GM12892 (cell line): Measurements from ENCODE around the gene CYP19A1.

Source experiments
- POLR2A ChIP-seq: IDR thresholded peaks from 2 replicates; pipeline ENCODE4 v1.6.1; 2011; ENCODE audit warnings: low read depth, low read length, control low read depth
- POLR2AphosphoS5 ChIP-seq: IDR thresholded peaks from 2 replicates; pipeline ENCODE4 v1.6.1; 2011; ENCODE audit warnings: low read depth, low read length, control low read depth
- TAF1 ChIP-seq: IDR thresholded peaks from 2 replicates; pipeline ENCODE4 v1.6.1; 2011; ENCODE audit warnings: low read depth, mild to moderate bottlenecking, control low read depth, low read length, borderline replicate concordance

DNA sequence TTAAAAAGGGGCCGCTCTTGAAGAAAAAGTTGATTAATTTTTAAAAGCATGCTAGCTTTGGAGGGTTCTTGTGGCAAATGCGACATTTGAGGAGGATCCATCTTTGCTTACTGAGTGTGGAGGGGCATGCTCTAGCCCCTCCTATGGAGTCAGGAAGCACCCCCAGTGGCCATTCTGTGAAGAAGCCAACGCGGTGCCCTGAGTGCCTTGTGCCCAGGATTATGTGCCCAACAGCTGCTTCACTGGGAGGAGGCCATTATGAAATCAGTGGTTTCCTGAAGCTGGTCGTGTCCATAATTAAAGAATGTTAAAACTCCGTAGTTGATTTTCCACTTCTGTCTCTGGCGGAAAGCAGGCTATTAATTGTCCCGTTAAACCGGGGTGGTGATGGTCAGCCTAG, 174.6 kb downstream of the CYP19A1 start:
- TF ChIP-seq POLR2A (no peak), POLR2AphosphoS5 (no peak), TAF1 (no peak)
